Stimulated activated CD4-positive, alpha-beta T cell treated with anti-CD3 and anti-CD28 coated beads, Interleukin-4, amount 100 ng/mL, for 24 hours (primary cell): Measurements from ENCODE around the gene CFAP298.
"Not testable (repeated sequence)": the region's sequence is repeated elsewhere in the genome, so short reads cannot be mapped to it uniquely, and the experiment has no call there.

ENCODE experiments used
- DNase-seq: peaks from one replicate; pipeline ENCODE4 v3.0.0-alpha.2; 2020

Gene CFAP298

DNA sequence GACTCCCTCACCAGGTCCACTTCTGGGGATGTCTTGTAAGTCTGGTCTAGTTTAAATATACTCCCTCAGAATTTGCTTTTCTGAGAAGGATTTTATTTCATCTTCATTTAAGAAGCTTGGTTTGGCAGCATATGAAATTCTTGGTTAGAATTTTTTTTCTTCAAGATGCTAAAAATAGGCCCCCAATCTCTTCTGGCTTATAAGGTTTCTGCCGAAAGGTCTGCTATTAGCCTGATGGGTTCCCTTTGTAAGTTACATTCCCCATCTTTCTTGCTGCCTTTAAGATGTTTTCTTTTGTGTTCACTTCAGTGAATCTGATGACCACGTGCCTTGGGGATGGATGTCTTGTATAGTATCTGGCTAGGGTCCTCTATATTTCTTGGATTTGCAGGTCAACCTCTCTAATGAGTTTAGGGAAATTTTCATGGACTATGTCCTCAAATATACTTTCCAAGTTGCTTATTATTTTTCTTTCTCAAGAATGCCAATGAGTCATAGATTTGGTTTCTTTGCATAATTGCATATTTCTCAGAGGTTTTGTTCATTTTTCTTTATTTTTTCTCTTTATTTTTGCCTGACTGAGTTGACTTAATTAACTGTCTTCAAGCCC lies 46.2 kb downstream of the CFAP298 start:
- no peak for DNase-seq

DNA sequence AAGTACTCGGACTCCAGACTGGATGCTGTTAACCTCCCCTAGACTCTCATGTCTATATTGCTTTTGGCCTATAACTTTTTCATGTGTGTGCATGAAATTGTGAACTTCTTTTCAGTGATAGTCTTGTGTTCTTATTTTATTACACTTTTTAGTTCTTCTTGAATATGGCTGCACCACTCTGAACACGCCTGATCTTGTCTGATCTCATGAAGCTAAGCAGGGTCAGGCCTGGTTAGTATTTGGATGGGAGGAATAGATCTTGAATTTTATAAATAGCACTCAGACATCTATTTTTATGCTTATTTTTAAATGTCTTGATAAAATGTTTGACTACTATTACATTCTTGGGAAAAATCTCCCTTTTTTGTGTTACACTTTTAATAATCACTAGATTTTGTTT lies 49.3 kb downstream of the CFAP298 start:
- DNase-seq: no peak

DNA sequence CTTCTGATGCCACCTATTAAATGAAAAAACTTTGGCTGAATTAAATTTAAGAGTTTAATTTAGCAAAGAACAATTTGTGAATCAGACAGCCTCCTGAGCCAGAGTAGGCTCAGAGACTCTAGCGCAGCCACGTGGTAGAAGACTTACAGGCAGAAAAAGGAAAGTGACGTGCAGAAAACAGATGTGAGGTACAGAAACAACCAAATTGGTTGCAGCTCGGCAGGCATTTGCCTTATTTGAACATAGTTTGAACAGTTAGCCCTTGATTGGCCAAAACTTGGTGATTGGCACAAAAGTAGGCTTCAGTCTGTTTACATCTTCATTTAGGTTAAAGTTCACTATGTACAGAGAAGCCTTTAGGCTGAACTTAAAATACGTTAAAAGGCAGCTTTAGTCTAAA lies 49.8 kb downstream of the CFAP298 start:
- no peak for DNase-seq

DNA sequence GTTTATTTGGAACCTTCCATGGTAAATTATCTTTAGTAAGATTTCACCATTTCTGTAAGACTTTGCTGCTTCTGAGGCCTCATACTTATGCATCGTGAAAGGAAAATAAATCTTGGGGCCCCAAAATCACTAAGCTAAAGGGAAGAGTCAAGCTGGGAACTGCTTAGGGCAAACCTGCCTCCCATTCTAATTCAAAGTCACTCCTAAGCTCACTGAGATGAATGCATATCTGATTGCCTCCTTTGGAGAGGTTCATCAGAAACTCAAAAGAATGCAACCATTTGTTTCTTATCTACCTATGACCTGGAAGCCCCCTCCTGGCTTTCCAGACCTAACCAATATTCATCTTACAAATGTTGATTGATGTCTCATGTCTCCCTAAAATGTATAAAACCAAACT lies 50.7 kb downstream of the CFAP298 start:
- not testable (repeated sequence) for DNase-seq

DNA sequence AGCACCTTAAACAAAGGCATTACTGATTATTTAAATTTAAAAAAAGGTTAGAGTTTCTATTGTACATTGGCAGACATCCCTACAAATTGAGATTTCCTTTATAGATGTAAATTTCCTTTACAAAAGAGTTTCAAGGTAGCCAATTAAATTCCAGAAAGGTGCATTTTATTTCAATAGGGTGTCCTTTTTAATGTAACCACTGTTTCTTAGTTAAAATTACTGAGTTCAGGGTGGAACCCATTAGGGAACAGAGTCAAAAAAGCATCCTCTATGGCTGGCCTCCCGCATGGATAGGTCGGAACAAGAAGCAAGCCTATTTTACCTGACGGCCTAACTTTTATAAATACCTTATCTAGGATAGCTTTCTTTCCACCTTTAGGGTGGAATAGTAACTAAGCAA lies 51.3 kb downstream of the CFAP298 start:
- DNase-seq: no peak

DNA sequence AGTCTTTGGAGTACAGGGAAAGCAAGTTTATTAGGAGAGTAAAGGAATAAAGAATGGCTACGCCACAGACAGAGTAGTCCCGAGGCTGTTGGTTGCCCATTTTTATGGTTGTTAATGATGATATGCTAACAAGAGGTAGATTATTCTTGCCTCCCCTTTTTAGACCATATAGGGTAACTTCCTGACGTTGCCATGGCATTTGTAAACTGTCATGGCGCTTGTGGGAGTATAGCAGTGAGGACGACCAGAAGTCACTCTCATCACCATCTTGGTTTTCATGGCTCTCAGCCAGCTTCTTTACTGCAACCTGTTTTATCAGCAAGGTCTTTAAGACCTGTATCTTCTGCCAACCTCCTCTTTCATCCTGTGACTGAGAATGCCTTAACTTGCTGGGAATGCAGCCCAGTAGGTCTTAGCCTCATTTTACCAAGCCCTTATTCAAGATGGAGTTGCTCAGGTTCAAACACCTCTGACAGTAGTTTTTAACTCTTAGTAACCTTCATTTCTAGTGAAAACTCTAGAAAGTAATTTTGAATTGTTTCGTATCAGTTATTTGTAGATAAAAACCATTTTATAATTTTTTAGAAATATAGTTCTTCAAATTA lies 53.1 kb downstream of the CFAP298 start:
- no peak for DNase-seq

DNA sequence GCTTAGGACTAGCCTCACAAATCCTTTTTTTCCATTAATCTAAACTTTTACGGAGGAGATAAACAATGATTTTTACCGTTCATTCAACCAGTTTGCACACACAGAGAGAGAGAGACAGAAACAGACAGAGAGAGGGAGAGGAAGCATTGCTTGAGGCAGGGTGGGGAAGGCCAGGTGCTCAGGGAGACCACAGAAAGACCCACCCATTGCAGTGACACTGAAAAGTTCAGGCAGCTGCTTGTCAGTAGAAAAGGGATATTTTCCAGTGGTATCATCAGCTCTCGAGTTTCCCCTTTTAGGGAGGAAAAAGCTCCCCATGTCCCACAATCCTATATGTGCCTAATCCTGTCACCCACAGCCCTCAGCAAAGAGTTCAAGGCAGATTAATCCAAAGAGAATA lies 54.1 kb downstream of the CFAP298 start:
- no peak for DNase-seq

DNA sequence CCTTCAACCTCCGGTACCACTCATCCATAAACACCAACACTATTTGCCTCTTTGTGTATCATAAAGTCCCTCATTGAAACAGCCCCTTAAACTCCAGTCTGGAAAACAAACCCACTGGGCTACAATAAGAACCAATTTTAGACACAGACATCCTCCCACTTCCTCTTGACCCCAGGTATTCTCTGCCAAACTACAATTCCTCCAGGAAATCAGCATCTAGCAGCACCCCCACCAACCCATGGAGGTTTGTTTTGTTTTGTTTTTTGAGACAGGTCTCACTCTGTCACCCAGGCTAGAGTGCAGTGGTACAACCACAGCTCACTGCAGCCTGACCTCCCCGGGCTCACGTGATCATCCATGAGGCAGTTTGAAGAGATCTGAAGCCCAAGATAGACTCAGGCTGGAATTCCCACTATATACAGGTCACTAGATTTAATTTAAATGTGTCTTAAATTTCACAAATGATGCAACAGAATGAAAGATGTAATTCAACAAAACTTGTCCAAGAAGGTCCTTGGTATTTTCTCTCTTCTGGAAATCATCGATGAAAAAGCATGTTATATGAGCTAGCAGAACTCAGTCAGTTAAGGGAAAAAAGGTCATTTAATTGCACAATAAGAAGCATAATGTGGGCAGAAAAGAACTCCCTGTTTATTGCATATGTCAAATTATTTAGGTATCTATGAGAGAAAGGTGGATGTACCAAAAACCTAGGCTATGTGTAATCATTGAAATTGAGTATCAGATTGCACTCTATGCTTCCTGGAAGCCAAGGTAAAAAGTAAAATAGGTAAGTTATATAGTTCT lies 57.1 kb downstream of the CFAP298 start:
- no peak for DNase-seq

DNA sequence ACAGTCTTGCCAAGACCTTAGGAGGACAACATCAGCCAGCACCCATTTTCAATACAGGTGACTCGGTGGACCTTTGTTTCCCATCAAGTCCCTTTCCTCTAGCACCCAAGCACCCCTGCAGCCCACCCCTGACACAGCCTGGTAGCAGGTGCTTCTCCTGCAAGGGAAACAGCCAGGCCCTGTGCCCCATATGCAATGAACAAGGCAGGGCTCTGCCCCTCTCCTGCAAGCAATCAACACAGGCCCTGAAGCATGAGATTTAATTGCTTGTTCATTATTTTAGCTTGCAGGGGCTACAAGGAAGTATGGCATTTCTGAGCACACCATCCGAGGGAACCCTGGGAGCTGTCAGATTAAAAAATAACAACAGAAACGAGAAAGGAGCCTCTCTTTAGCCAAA lies 62.3 kb downstream of the CFAP298 start:
- no peak for DNase-seq

DNA sequence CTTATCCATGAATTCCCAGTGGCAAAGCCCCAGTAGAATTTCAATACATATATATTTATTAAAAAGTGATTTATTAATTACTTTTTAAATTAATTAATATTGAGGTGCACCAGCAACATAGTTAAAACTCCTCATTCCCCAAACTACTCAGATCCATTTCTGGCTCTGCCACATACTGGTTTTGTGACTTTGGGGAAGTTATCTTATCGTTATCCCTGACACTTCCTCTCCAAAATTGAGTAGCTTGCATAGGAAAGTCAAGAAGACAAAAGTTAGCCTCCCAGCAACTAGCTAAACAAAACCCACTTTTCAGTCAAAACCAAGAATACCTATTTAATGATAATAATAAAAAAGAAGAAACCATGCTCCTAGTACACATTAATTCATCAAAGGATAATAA lies 62.7 kb downstream of the CFAP298 start:
- no peak for DNase-seq
